HCT116 (cell line): ENCODE measurements around the gene AKAP13.

ENCODE experiments used
- ATF3 ChIP-seq: IDR thresholded peaks from 2 replicates; pipeline ENCODE4 v1.6.1; 2012
- CBX3 ChIP-seq: IDR thresholded peaks from 2 replicates; pipeline ENCODE4 v1.6.1; 2012; ENCODE audit warnings: low read depth
- CEBPB ChIP-seq: IDR thresholded peaks from 2 replicates; pipeline ENCODE4 v1.6.1; 2012; ENCODE audit warnings: low read depth
- CTCF ChIP-seq, 3 experiments: fragments of 200-600 bp in 1 of 3; sonication (generic) in 1 of 3; IDR thresholded peaks in 2 of 3; conservative IDR thresholded peaks in 1 of 3; 2 replicates each; pipeline ENCODE4 v1.5.1; 2012 to 2017; ENCODE audit warnings: low read depth in 2 of 3, low read length in 2 of 3, antibody characterized with exemption in 1 of 3, borderline replicate concordance in 1 of 3, control low read depth in 1 of 3, mild to moderate bottlenecking in 1 of 3, mixed read lengths in 1 of 3, mixed run types in 1 of 3, moderate library complexity in 1 of 3; ENCODE audit not compliant: insufficient read depth in 1 of 3
- ELF1 ChIP-seq: IDR thresholded peaks from 2 replicates; pipeline ENCODE4 v1.6.1; 2012; ENCODE audit warnings: low read depth, borderline replicate concordance
- EZH2 ChIP-seq: fragments of 200-600 bp; sonication (generic); IDR thresholded peaks from 2 replicates; pipeline ENCODE4 v1.6.1; 2017; ENCODE audit warnings: antibody characterized with exemption, mixed run types
- JUND ChIP-seq: IDR thresholded peaks from 2 replicates; pipeline ENCODE4 v1.6.1; 2012
- MAX ChIP-seq: IDR thresholded peaks from 2 replicates; pipeline ENCODE4 v1.6.1; 2012
- POLR2A ChIP-seq: IDR thresholded peaks from 2 replicates; pipeline ENCODE4 v1.7.0; 2011; ENCODE audit warnings: borderline replicate concordance; ENCODE audit not compliant: insufficient read depth, insufficient read length; ENCODE audit errors: extremely low read depth
- SP1 ChIP-seq: IDR thresholded peaks from 2 replicates; pipeline ENCODE4 v1.6.1; 2012; ENCODE audit warnings: low read depth
- SRF ChIP-seq: IDR thresholded peaks from 2 replicates; pipeline ENCODE4 v1.6.1; 2012; ENCODE audit warnings: low read depth
- ZNF274 ChIP-seq: fragments of 200-500 bp; sonication (Bioruptor generic); IDR thresholded peaks from 2 replicates; pipeline ENCODE4 v1.6.1; 2014; ENCODE audit warnings: mild to moderate bottlenecking, low read depth, low read length, inconsistent platforms

- no peak for TF ChIP-seq CTCF (IDR thresholded peaks at IDR 0.05 in 2 of 3, conservative IDR thresholded peaks at IDR 0.05 in 1 of 3; ENCODE audit: borderline replicate concordance in 1 of 3, insufficient read depth in 1 of 3, low read depth in 2 of 3, low read length in 2 of 3)
- no peak for TF ChIP-seq EZH2
- no peak for TF ChIP-seq MAX
- TF ChIP-seq POLR2A: no peak
- no peak for TF ChIP-seq ATF3
- no peak for TF ChIP-seq CEBPB
- peak; percentile 48; the same call in 1 of the 2 replicates for TF ChIP-seq CBX3
- no peak for TF ChIP-seq SRF
- no peak for TF ChIP-seq ZNF274
- no peak for TF ChIP-seq SP1
- no peak for TF ChIP-seq ELF1
- no peak for TF ChIP-seq JUND
Observed at GRCh38 chr15:85733416-85733815, 353.0 kb downstream of the AKAP13 start.
